ENCODE results near the gene GATAD2B.
"Not testable (repeated sequence)": the region's sequence is repeated elsewhere in the genome, so short reads cannot be mapped to it uniquely, and the experiment has no call there.

Gene GATAD2B

DNA sequence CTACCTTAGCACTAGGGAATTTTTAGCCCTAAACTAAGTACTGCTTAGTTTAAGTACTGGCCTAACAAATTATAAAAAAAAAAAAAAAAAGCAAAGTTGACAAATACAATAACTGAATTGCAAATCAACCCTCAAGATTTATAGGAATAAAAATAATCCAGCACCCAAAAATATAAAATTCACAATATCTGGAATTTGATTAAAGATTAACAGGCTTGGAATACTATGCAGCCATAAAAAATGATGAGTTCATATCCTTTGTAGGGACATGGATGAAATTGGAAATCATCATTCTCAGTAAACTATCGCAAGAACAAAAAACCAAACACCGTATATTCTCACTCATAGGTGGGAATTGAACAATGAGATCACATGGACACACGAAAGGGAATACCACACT, 78.4 kb downstream of the GATAD2B start:
- not testable (repeated sequence) for H3K4me1 ChIP-seq (ENCODE audit: control insufficient read depth, insufficient read depth, low read length)
- no CpG with 5 or more reads among the region's 3 CpGs for WGBS, 2 experiments

DNA sequence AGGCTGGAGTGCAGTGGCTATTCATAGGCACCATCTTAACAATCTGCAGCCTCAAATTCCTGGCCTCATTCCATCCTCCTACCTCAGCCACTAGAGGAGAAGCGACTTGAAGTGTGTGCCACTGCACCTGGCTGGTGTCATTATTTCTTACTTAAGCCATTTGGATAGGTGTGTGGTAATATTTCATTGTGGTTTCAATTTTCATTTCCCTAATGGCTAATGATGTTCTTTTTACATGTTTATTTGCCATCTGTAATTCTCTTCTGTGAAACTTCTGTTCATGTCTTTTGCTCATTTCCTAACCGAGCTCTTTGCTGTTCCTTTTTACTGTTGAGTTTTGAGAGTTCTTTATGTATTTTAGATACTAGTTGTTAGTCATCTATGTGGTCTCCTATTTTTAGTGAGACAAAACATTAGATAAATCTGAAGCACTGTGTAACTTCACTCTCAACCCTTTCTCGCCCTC, 80.7 kb downstream of the GATAD2B start:
- no peaks in the 10 kb centered on the region for H3K36me3 ChIP-seq (ENCODE audit: control insufficient read depth, insufficient read depth, low read length)
- no peaks in the 10 kb centered on the region for H3K4me1 ChIP-seq (ENCODE audit: control insufficient read depth, insufficient read depth, low read length)
- H3K27me3 ChIP-seq (ENCODE audit: control insufficient read depth, insufficient read depth, low read length, poor library complexity, severe bottlenecking) = no peaks in the 10 kb centered on the region
- H3K27ac ChIP-seq (ENCODE audit: insufficient read depth, low read depth, low read length, poor library complexity, severe bottlenecking) = no peak overlapping the region
- H3K9me3 ChIP-seq (ENCODE audit: control insufficient read depth, low read length) = no peaks in the 10 kb centered on the region
- WGBS, 2 experiments = 97 to 100% methylated on average over 1 to 2 of the region's 3 CpGs
- H3K4me3 ChIP-seq (ENCODE audit: insufficient read depth, low read depth, low read length) = no peak overlapping the region

More for the DNA sequence above, 78.4 kb downstream of the GATAD2B start:
- not testable (repeated sequence) for H3K4me3 ChIP-seq (ENCODE audit: insufficient read depth, low read depth, low read length); H3K27me3 ChIP-seq (ENCODE audit: control insufficient read depth, insufficient read depth, low read length, poor library complexity, severe bottlenecking); H3K36me3 ChIP-seq (ENCODE audit: control insufficient read depth, insufficient read depth, low read length); H3K9me3 ChIP-seq (ENCODE audit: control insufficient read depth, low read length); H3K27ac ChIP-seq (ENCODE audit: insufficient read depth, low read depth, low read length, poor library complexity, severe bottlenecking)

GRCh38 chr1:153841463-153841994, 81.2 kb downstream of the GATAD2B start:
- WGBS, 2 experiments = 98 to 100% methylated on average over 2 to 3 of the region's 3 CpGs
- Histone ChIP-seq H3K27me3 (ENCODE audit: control insufficient read depth, insufficient read depth, low read length, poor library complexity, severe bottlenecking) (no peaks in the 10 kb centered on the region), H3K4me3 (ENCODE audit: insufficient read depth, low read depth, low read length) (no peak overlapping the region), H3K9me3 (ENCODE audit: control insufficient read depth, low read length) (no peaks in the 10 kb centered on the region), H3K36me3 (ENCODE audit: control insufficient read depth, insufficient read depth, low read length) (no peaks in the 10 kb centered on the region), H3K27ac (ENCODE audit: insufficient read depth, low read depth, low read length, poor library complexity, severe bottlenecking) (no peak overlapping the region), H3K4me1 (ENCODE audit: control insufficient read depth, insufficient read depth, low read length) (no peaks in the 10 kb centered on the region)

DNA sequence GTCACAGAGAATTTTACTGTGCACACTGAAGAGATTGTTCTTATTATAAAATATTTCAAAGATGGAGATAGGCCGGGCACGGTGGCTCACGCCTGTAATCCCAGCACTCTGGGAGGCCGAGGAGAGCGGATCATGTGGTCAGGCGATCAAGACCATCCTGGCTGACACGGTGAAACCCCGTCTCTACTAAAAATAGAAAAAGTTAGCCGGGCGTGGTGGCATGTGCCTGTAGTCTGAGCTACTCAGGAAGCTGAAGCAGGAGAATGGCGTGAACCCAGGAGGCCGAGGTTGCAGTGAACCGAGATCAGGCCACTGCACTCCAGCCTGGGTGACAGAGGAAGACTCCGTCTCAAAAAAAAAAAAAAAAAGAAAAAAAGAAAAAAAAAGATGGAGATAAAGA, 82.0 kb downstream of the GATAD2B start:
- not testable (repeated sequence) for H3K27ac ChIP-seq (ENCODE audit: insufficient read depth, low read depth, low read length, poor library complexity, severe bottlenecking); H3K9me3 ChIP-seq (ENCODE audit: control insufficient read depth, low read length); H3K4me1 ChIP-seq (ENCODE audit: control insufficient read depth, insufficient read depth, low read length); H3K27me3 ChIP-seq (ENCODE audit: control insufficient read depth, insufficient read depth, low read length, poor library complexity, severe bottlenecking); H3K36me3 ChIP-seq (ENCODE audit: control insufficient read depth, insufficient read depth, low read length); H3K4me3 ChIP-seq (ENCODE audit: insufficient read depth, low read depth, low read length)
- WGBS, 2 experiments = 91 to 95% methylated on average over 14 of the region's 14 CpGs

DNA sequence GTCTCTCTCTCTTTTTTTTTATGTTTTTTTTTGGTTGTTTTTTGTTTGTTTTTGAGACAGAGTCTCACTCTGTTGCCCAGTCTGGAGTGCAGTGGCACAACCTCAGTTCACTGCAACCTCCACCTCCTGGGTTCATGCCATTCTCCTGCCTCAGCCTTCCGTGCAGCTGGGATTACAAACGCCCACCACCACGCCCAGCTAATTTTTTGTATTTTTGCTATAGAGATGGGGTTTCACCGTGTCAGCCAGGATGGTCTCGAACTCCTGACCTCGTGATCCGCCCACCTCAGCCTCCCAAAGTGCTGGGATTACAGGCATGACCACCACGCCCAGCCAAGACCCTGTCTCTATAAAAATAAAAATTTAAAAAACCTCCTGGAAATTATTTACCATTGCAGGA, 88.8 kb downstream of the GATAD2B start:
- H3K36me3 ChIP-seq (ENCODE audit: control insufficient read depth, insufficient read depth, low read length); H3K27ac ChIP-seq (ENCODE audit: insufficient read depth, low read depth, low read length, poor library complexity, severe bottlenecking); H3K4me1 ChIP-seq (ENCODE audit: control insufficient read depth, insufficient read depth, low read length); H3K27me3 ChIP-seq (ENCODE audit: control insufficient read depth, insufficient read depth, low read length, poor library complexity, severe bottlenecking); H3K9me3 ChIP-seq (ENCODE audit: control insufficient read depth, low read length); H3K4me3 ChIP-seq (ENCODE audit: insufficient read depth, low read depth, low read length): not testable (repeated sequence)
- WGBS, 2 experiments = 96 to 97% methylated on average over 8 of the region's 8 CpGs

DNA sequence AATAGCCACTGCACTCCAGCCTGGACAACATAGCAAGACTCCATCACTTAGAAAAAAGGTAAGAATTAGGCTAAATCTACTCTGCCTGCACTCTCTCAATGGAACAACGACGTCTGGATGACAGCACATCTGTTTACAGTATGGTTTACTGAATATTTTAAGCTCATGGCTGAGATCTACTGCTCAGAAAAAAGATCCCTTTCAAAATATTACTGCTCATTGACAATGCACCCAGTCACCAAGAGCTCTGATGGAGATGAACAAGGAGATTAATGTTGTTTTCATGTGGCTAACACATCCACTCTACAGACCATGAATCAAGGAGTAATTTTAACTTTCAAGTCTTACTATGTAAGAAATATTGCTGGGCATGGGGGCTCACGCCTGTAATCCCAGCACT, 89.6 kb downstream of the GATAD2B start:
- H3K27ac ChIP-seq (ENCODE audit: insufficient read depth, low read depth, low read length, poor library complexity, severe bottlenecking) = no peak overlapping the region
- H3K4me3 ChIP-seq (ENCODE audit: insufficient read depth, low read depth, low read length) = no peak overlapping the region
- H3K27me3 ChIP-seq (ENCODE audit: control insufficient read depth, insufficient read depth, low read length, poor library complexity, severe bottlenecking) = no peaks in the 10 kb centered on the region
- H3K36me3 ChIP-seq (ENCODE audit: control insufficient read depth, insufficient read depth, low read length) = no peaks in the 10 kb centered on the region
- WGBS, 2 experiments = 80 to 94% methylated on average over 3 of the region's 3 CpGs
- no peaks in the 10 kb centered on the region for H3K9me3 ChIP-seq (ENCODE audit: control insufficient read depth, low read length)
- H3K4me1 ChIP-seq (ENCODE audit: control insufficient read depth, insufficient read depth, low read length) = no peaks in the 10 kb centered on the region

GRCh38 chr1:153832293-153832692, 90.5 kb downstream of the GATAD2B start:
- WGBS, 2 experiments = 97% methylated on average over 3 of the region's 3 CpGs
- Histone ChIP-seq H3K4me1 (ENCODE audit: control insufficient read depth, insufficient read depth, low read length) (no peaks in the 10 kb centered on the region), H3K4me3 (ENCODE audit: insufficient read depth, low read depth, low read length) (no peak overlapping the region)

GRCh38 chr1:153831026-153831425, 91.7 kb downstream of the GATAD2B start:
- WGBS, 2 experiments = 86 to 94% methylated on average over 1 to 2 of the region's 2 CpGs
- Histone ChIP-seq H3K27ac (ENCODE audit: insufficient read depth, low read depth, low read length, poor library complexity, severe bottlenecking) (no peak overlapping the region), H3K4me3 (ENCODE audit: insufficient read depth, low read depth, low read length) (no peak overlapping the region), H3K36me3 (ENCODE audit: control insufficient read depth, insufficient read depth, low read length) (peaks cover 15% of the 10 kb centered on the region), H3K27me3 (ENCODE audit: control insufficient read depth, insufficient read depth, low read length, poor library complexity, severe bottlenecking) (no peaks in the 10 kb centered on the region), H3K4me1 (ENCODE audit: control insufficient read depth, insufficient read depth, low read length) (no peaks in the 10 kb centered on the region), H3K9me3 (ENCODE audit: control insufficient read depth, low read length) (no peaks in the 10 kb centered on the region)

More at GRCh38 chr1:153832293-153832692, 90.5 kb downstream of the GATAD2B start:
- Histone ChIP-seq H3K36me3 (ENCODE audit: control insufficient read depth, insufficient read depth, low read length) (peaks cover 5% of the 10 kb centered on the region), H3K27ac (ENCODE audit: insufficient read depth, low read depth, low read length, poor library complexity, severe bottlenecking) (no peak overlapping the region), H3K27me3 (ENCODE audit: control insufficient read depth, insufficient read depth, low read length, poor library complexity, severe bottlenecking) (no peaks in the 10 kb centered on the region), H3K9me3 (ENCODE audit: control insufficient read depth, low read length) (no peaks in the 10 kb centered on the region)

- no peak overlapping the region for H3K4me3 ChIP-seq (ENCODE audit: insufficient read depth, low read depth, low read length)
- no peaks in the 10 kb centered on the region for H3K27me3 ChIP-seq (ENCODE audit: control insufficient read depth, insufficient read depth, low read length, poor library complexity, severe bottlenecking)
- no peak overlapping the region for H3K27ac ChIP-seq (ENCODE audit: insufficient read depth, low read depth, low read length, poor library complexity, severe bottlenecking)
- peaks cover 15% of the 10 kb centered on the region for H3K36me3 ChIP-seq (ENCODE audit: control insufficient read depth, insufficient read depth, low read length)
- no peaks in the 10 kb centered on the region for H3K9me3 ChIP-seq (ENCODE audit: control insufficient read depth, low read length)
- H3K4me1 ChIP-seq (ENCODE audit: control insufficient read depth, insufficient read depth, low read length) = no peaks in the 10 kb centered on the region
- WGBS, 2 experiments = 92 to 96% methylated on average over 4 to 6 of the region's 6 CpGs
These were observed 95.4 kb downstream of the GATAD2B start for GRCh38 chr1:153827168-153827964.

GRCh38 chr1:153818876-153819275, 103.9 kb downstream of the GATAD2B start:
- Histone ChIP-seq H3K4me3 (ENCODE audit: insufficient read depth, low read depth, low read length) (no peak overlapping the region), H3K27me3 (ENCODE audit: control insufficient read depth, insufficient read depth, low read length, poor library complexity, severe bottlenecking) (no peaks in the 10 kb centered on the region), H3K9me3 (ENCODE audit: control insufficient read depth, low read length) (no peaks in the 10 kb centered on the region), H3K4me1 (ENCODE audit: control insufficient read depth, insufficient read depth, low read length) (no peaks in the 10 kb centered on the region), H3K36me3 (ENCODE audit: control insufficient read depth, insufficient read depth, low read length) (peaks cover 25% of the 10 kb centered on the region), H3K27ac (ENCODE audit: insufficient read depth, low read depth, low read length, poor library complexity, severe bottlenecking) (no peak overlapping the region)
- WGBS, 2 experiments = 96 to 98% methylated on average over 2 of the region's 2 CpGs
